GM12878 (cell line): ENCODE measurements around the gene RGS11. TPM values are rescaled to one million over a fixed set of nuclear protein-coding genes. Genes with fewer than 3 reads are reported as not detected.

Experiments used
- ATF2 ChIP-seq: IDR thresholded peaks from 2 replicates; pipeline ENCODE4 v1.6.1; 2012; ENCODE audit warnings: low read length, inconsistent platforms
- BCL11A ChIP-seq: IDR thresholded peaks from 2 replicates; pipeline ENCODE4 v1.6.1; 2011; ENCODE audit warnings: low read depth, low read length
- CHD1 ChIP-seq: IDR thresholded peaks from 2 replicates; pipeline ENCODE4 v1.6.1; 2012; ENCODE audit warnings: low read depth, low read length, improper control_type of control experiment
- ETV6 ChIP-seq, 2 experiments: fragments of 450-650 bp in 1 of 2; IDR thresholded peaks in 1 of 2; conservative IDR thresholded peaks in 1 of 2; 2 replicates each; pipeline ENCODE4 v1.6.1; 2014; ENCODE audit warnings: antibody characterized with exemption in 1 of 2, borderline replicate concordance in 1 of 2, low read depth in 1 of 2, mild to moderate bottlenecking in 1 of 2, moderate library complexity in 1 of 2
- KAT2A ChIP-seq: conservative IDR thresholded peaks from 2 replicates; pipeline ENCODE4 v1.6.1; 2011; ENCODE audit warnings: low read depth, low read length; ENCODE audit not compliant: control insufficient read depth
- PKNOX1 ChIP-seq: fragments of 450-650 bp; IDR thresholded peaks from 2 replicates; pipeline ENCODE4 v1.6.1; 2016; ENCODE audit warnings: mild to moderate bottlenecking
- POLR2AphosphoS2 ChIP-seq: IDR thresholded peaks from 2 replicates; pipeline ENCODE4 v1.6.1; 2011; ENCODE audit warnings: low read depth, mild to moderate bottlenecking, low read length, improper control_type of control experiment, moderate library complexity
- PRDM15 ChIP-seq: fragments of 450-650 bp; formaldehyde crosslinking; IDR thresholded peaks from 2 replicates; pipeline ENCODE4 v1.4.0; 2020; ENCODE audit warnings: mild to moderate bottlenecking, moderate library complexity
- SIN3A ChIP-seq: IDR thresholded peaks from 2 replicates; pipeline ENCODE4 v1.6.1; 2012; ENCODE audit warnings: low read depth, low read length, improper control_type of control experiment
- SREBF1 ChIP-seq: IDR thresholded peaks from 2 replicates; pipeline ENCODE4 v1.6.1; 2012; ENCODE audit warnings: mild to moderate bottlenecking, low read length
- SREBF2 ChIP-seq: IDR thresholded peaks from 2 replicates; pipeline ENCODE4 v1.6.1; 2012; ENCODE audit warnings: mild to moderate bottlenecking, low read length
- TBL1XR1 ChIP-seq: IDR thresholded peaks from 2 replicates; pipeline ENCODE4 v1.6.1; 2012; ENCODE audit warnings: low read depth, low read length, improper control_type of control experiment
- YY1 ChIP-seq: IDR thresholded peaks from 2 replicates; pipeline ENCODE4 v1.6.1; 2011; ENCODE audit warnings: low read depth, mild to moderate bottlenecking, low read length
- polyA plus RNA-seq, 11 experiments: library from polyadenylated mRNA; depleted of rRNA in 4 of 11; unstranded in 6 of 11; stranded (reverse) in 5 of 11; fragments of >200 nt; fragmentation: Nextera tagmentation in 4 of 11; fragmentation: Illumina TruSeq in 1 of 11; extraction: Ambion mirVana in 4 of 11; extraction: Trizol in 1 of 11; gene quantifications; 1 replicate in 1 of 11; 2 replicates in 10 of 11; pipeline versions ENCODE4 v1.2.1 to v1.2.3, GENCODE V29; 2011 to 2016; ENCODE audit warnings: inconsistent platforms in 2 of 11, missing spikeins in 2 of 11, low read depth in 1 of 11
- total RNA-seq, 4 experiments: library from RNA; depleted of rRNA in 3 of 4; stranded (reverse); fragments of >200 nt in 3 of 4; fragmentation: Illumina TruSeq in 1 of 4; extraction: Trizol in 1 of 4; gene quantifications; 2 replicates each; pipeline versions ENCODE4 v1.2.1 to v1.2.3, GENCODE V29; 2013 to 2021
- TF ChIP-seq, protein P1 (sequence below): fragments of 450-650 bp; IDR thresholded peaks from 2 replicates; pipeline ENCODE4 v1.6.1; 2017; ENCODE audit warnings: mild to moderate bottlenecking, moderate library complexity

Gene RGS11
- total and polyA plus RNA-seq, 10 of the 15 experiments (the other 5 are each of a cell fraction or from before 2014, with no cell fraction given), result 0.04 TPM; not detected in 9

GRCh38 chr16:252366-253337 is 23.1 kb downstream of the RGS11 start (continued):
- TF ChIP-seq PKNOX1, result no peak
- no peak for TF ChIP-seq POLR2AphosphoS2
- no peak for TF ChIP-seq CHD1
- TF ChIP-seq ATF2, result no peak
- TF ChIP-seq SIN3A, result no peak
- TF ChIP-seq TBL1XR1, result no peak
- TF ChIP-seq SREBF1, result no peak
- TF ChIP-seq, protein P1, sequence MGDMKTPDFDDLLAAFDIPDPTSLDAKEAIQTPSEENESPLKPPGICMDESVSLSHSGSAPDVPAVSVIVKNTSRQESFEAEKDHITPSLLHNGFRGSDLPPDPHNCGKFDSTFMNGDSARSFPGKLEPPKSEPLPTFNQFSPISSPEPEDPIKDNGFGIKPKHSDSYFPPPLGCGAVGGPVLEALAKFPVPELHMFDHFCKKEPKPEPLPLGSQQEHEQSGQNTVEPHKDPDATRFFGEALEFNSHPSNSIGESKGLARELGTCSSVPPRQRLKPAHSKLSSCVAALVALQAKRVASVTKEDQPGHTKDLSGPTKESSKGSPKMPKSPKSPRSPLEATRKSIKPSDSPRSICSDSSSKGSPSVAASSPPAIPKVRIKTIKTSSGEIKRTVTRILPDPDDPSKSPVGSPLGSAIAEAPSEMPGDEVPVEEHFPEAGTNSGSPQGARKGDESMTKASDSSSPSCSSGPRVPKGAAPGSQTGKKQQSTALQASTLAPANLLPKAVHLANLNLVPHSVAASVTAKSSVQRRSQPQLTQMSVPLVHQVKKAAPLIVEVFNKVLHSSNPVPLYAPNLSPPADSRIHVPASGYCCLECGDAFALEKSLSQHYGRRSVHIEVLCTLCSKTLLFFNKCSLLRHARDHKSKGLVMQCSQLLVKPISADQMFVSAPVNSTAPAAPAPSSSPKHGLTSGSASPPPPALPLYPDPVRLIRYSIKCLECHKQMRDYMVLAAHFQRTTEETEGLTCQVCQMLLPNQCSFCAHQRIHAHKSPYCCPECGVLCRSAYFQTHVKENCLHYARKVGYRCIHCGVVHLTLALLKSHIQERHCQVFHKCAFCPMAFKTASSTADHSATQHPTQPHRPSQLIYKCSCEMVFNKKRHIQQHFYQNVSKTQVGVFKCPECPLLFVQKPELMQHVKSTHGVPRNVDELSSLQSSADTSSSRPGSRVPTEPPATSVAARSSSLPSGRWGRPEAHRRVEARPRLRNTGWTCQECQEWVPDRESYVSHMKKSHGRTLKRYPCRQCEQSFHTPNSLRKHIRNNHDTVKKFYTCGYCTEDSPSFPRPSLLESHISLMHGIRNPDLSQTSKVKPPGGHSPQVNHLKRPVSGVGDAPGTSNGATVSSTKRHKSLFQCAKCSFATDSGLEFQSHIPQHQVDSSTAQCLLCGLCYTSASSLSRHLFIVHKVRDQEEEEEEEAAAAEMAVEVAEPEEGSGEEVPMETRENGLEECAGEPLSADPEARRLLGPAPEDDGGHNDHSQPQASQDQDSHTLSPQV, result no peak
- no peak for TF ChIP-seq KAT2A
- no peak for TF ChIP-seq ETV6 (conservative IDR thresholded peaks at IDR 0.05 in 1 of 2, IDR thresholded peaks at IDR 0.05 in 1 of 2; ENCODE audit: borderline replicate concordance in 1 of 2, low read depth in 1 of 2)
- TF ChIP-seq SREBF2, result no peak
- TF ChIP-seq BCL11A, result no peak
- no peak for TF ChIP-seq PRDM15
- 0 out of 2 replicates have a peak, but pooled peaks have one; percentile 19 for TF ChIP-seq YY1
